Measurements from ENCODE around the gene CGB1.

- TF ChIP-seq CTCF (IDR thresholded peaks at IDR 0.05; ENCODE audit: low read depth, low read length, missing input control) (no peak), FOXA1 (IDR thresholded peaks at IDR 0.05) (no peak), EGR1 (IDR thresholded peaks at IDR 0.05; ENCODE audit: low read depth in 2 of 2) (no peak), TAF1 (conservative IDR thresholded peaks at IDR 0.05) (no peak), JUND (IDR thresholded peaks at IDR 0.05) (no peak), SP1 (IDR thresholded peaks at IDR 0.05) (no peak), YY1 (IDR thresholded peaks at IDR 0.05) (no peak), GABPA (IDR thresholded peaks at IDR 0.05 in 1 of 2, conservative IDR thresholded peaks at IDR 0.05 in 1 of 2) (no peak), NR2F2 (IDR thresholded peaks at IDR 0.05) (no peak), ZBTB33 (IDR thresholded peaks at IDR 0.05) (no peak), RAD21 (IDR thresholded peaks at IDR 0.05) (no peak), HNF4G (IDR thresholded peaks at IDR 0.05) (no peak)
- TF ChIP-seq, protein P1, sequence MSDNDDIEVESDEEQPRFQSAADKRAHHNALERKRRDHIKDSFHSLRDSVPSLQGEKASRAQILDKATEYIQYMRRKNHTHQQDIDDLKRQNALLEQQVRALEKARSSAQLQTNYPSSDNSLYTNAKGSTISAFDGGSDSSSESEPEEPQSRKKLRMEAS (IDR thresholded peaks at IDR 0.05) = no peak
- TF ChIP-seq, protein P2, sequence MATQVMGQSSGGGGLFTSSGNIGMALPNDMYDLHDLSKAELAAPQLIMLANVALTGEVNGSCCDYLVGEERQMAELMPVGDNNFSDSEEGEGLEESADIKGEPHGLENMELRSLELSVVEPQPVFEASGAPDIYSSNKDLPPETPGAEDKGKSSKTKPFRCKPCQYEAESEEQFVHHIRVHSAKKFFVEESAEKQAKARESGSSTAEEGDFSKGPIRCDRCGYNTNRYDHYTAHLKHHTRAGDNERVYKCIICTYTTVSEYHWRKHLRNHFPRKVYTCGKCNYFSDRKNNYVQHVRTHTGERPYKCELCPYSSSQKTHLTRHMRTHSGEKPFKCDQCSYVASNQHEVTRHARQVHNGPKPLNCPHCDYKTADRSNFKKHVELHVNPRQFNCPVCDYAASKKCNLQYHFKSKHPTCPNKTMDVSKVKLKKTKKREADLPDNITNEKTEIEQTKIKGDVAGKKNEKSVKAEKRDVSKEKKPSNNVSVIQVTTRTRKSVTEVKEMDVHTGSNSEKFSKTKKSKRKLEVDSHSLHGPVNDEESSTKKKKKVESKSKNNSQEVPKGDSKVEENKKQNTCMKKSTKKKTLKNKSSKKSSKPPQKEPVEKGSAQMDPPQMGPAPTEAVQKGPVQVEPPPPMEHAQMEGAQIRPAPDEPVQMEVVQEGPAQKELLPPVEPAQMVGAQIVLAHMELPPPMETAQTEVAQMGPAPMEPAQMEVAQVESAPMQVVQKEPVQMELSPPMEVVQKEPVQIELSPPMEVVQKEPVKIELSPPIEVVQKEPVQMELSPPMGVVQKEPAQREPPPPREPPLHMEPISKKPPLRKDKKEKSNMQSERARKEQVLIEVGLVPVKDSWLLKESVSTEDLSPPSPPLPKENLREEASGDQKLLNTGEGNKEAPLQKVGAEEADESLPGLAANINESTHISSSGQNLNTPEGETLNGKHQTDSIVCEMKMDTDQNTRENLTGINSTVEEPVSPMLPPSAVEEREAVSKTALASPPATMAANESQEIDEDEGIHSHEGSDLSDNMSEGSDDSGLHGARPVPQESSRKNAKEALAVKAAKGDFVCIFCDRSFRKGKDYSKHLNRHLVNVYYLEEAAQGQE (IDR thresholded peaks at IDR 0.05) = no peak
Measured at GRCh38 chr19:48992581-48993174, 44.0 kb downstream of the CGB1 start.
